Measurements from ENCODE around the gene FRMD4A.
A peak's percentile ranks its signal among the peaks of the same experiment; 100 is the strongest.

FRMD4A gene

GRCh38 chr10:14039968-14040668, 290.6 kb downstream of the FRMD4A start:
- DNase-seq: no peak

- no peak for DNase-seq
Observed at GRCh38 chr10:14036233-14036632, 294.5 kb downstream of the FRMD4A start.

- no peak for DNase-seq
Observed at GRCh38 chr10:14035506-14035905, 295.2 kb downstream of the FRMD4A start.

GRCh38 chr10:14032406-14032998, 298.2 kb downstream of the FRMD4A start:
- DNase-seq: peak; percentile 11 to 30 (median 16)

- DNase-seq: no peak
Observed at GRCh38 chr10:14026325-14026724, 304.4 kb downstream of the FRMD4A start.

- DNase-seq: no peak
Observed at GRCh38 chr10:14025283-14026189, 305.2 kb downstream of the FRMD4A start.

- DNase-seq: no peak
Observed at GRCh38 chr10:14024329-14025202, 306.2 kb downstream of the FRMD4A start.

- DNase-seq: no peak
Observed at GRCh38 chr10:14023673-14024328, 306.9 kb downstream of the FRMD4A start.

GRCh38 chr10:14022954-14023672, 307.6 kb downstream of the FRMD4A start:
- no peak for DNase-seq

- DNase-seq: no peak
Observed at GRCh38 chr10:14022052-14022451, 308.7 kb downstream of the FRMD4A start.

GRCh38 chr10:14020037-14020664, 310.6 kb downstream of the FRMD4A start:
- peak in 1 of 5 donors; percentile 7 for DNase-seq

GRCh38 chr10:14017467-14017866, 313.3 kb downstream of the FRMD4A start:
- no peak for DNase-seq

- no peak for DNase-seq
Observed at GRCh38 chr10:14016931-14017333, 313.8 kb downstream of the FRMD4A start.

GRCh38 chr10:14016011-14016536, 314.6 kb downstream of the FRMD4A start:
- no peak for DNase-seq

- DNase-seq: no peak
Observed at GRCh38 chr10:14014423-14014822, 316.3 kb downstream of the FRMD4A start.

- DNase-seq: no peak
Observed at GRCh38 chr10:14010769-14011574, 319.8 kb downstream of the FRMD4A start.

GRCh38 chr10:14010101-14010558, 320.6 kb downstream of the FRMD4A start:
- peak in 1 of 5 donors; percentile 36 for DNase-seq

GRCh38 chr10:14009371-14010100, 321.2 kb downstream of the FRMD4A start:
- peak; percentile 31 to 84 (median 50) for DNase-seq

GRCh38 chr10:14008740-14009080, 322.0 kb downstream of the FRMD4A start:
- peak in 1 of 5 donors; percentile 25 for DNase-seq

Measured in T-helper 1 cell (primary cell).